ENCODE results near the gene SEMA5A.
A peak's percentile ranks its signal among the peaks of the same experiment; 100 is the strongest.

Gene SEMA5A

DNA sequence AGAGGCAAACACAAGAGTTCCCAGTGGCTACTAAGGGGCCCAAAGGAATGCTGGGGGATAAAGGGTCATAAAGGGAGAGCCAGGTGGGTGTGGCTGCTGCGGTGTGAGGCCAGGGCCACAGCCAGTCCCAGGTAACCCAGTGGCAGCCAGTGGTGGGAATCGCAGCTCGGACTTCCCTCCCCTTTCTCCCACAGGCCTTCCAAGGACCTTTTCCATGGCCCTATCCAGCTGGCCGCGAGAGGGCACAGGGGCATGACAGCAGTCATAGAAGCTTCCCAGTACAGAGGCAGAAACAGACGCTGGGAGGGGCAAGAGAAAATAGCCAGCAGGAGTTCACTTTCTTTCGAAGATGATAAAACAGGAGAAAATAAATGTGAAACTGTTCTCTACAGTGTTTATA lies 257.6 kb downstream of the SEMA5A start:
- H3K23ac ChIP-seq (ENCODE audit: low read length in 2 of 2): no peak overlapping the region
- H3K36me3 ChIP-seq (ENCODE audit: control insufficient read depth in 1 of 2, insufficient read depth in 2 of 2, low read depth in 1 of 2, low read length in 2 of 2): no peaks in the 10 kb centered on the region
- no peak overlapping the region for H4K91ac ChIP-seq (ENCODE audit: low read length)
- H2BK12ac ChIP-seq (ENCODE audit: low read length in 2 of 2): no peak overlapping the region
- no peaks in the 10 kb centered on the region for H3K4me1 ChIP-seq (ENCODE audit: control insufficient read depth, insufficient read depth, low read depth, low read length)
- no peak overlapping the region for H2BK120ac ChIP-seq (ENCODE audit: low read depth, low read length)
- 88% methylated on average over 5 of the region's 7 CpGs for WGBS
- H2BK15ac ChIP-seq (ENCODE audit: low read depth, poor library complexity, severe bottlenecking): no peak overlapping the region
- H2AK5ac ChIP-seq (ENCODE audit: low read length, severe bottlenecking): no peak overlapping the region
- no peak overlapping the region for H2AFZ ChIP-seq (ENCODE audit: low read depth, low read length)
- peak overlapping the region; percentile 39 for H4K8ac ChIP-seq (ENCODE audit: low read length)
- H3K4me3 ChIP-seq (ENCODE audit: insufficient read depth in 1 of 2, low read depth in 1 of 2, low read length in 2 of 2): no peak overlapping the region
- H3K27ac ChIP-seq (ENCODE audit: low read length, poor library complexity, severe bottlenecking): no peak overlapping the region
- H3K9me3 ChIP-seq (ENCODE audit: control insufficient read depth, low read length): no peaks in the 10 kb centered on the region
- H3K4ac ChIP-seq (ENCODE audit: low read depth in 1 of 2, low read length in 2 of 2): no peak overlapping the region
- H3K4me2 ChIP-seq (ENCODE audit: low read length, poor library complexity, severe bottlenecking): no peak overlapping the region
- no peak overlapping the region for H3K18ac ChIP-seq (ENCODE audit: low read depth in 1 of 2, low read length in 2 of 2)
- H2BK5ac ChIP-seq (ENCODE audit: low read depth, low read length, poor library complexity, severe bottlenecking): no peak overlapping the region
- H3K14ac ChIP-seq (ENCODE audit: low read length in 2 of 2): no peak overlapping the region
- no peak for DNase-seq
- H3K79me1 ChIP-seq (replicated peaks; ENCODE audit: low read length, poor library complexity, severe bottlenecking): peaks cover 7% of the 10 kb centered on the region
- no peak overlapping the region for H3K9ac ChIP-seq (ENCODE audit: low read length)
- H3K27me3 ChIP-seq (ENCODE audit: control insufficient read depth in 1 of 2, insufficient read depth in 1 of 2, low read length in 2 of 2): no peaks in the 10 kb centered on the region

DNA sequence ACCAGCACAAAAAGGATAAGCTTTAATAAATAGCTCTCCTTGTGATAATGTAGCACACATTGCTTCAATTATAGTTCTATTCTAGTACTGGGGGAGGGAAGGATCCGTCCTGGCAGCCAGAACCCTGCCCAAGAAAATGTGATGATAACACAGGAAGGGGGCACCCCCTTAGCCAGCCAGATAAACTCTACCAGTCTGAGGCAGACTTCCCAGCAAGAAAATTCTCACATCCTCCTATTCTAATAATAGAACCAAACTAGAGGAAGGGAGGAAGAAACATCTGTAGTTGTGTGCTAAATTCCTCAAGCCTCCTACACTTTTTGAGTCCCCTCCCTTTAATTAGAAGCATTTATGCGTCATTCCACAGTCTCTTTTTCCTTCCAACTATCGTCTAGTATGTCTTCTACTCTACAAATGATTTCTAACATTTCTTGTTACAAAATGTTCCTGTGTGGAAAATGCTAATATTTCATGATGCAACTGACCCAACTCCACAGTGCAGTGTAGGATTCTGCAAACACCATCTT lies 261.0 kb downstream of the SEMA5A start:
- peak; percentile 24 for DNase-seq
- Histone ChIP-seq H3K9ac (ENCODE audit: low read length) (peak overlapping the region; percentile 64), H2BK5ac (ENCODE audit: low read depth, low read length, poor library complexity, severe bottlenecking) (no peak overlapping the region), H2BK120ac (ENCODE audit: low read depth, low read length) (no peak overlapping the region), H3K23ac (ENCODE audit: low read length in 2 of 2) (no peak overlapping the region), H3K9me3 (ENCODE audit: control insufficient read depth, low read length) (no peaks in the 10 kb centered on the region), H2AFZ (ENCODE audit: low read depth, low read length) (no peak overlapping the region), H2BK12ac (ENCODE audit: low read length in 2 of 2) (no peak overlapping the region), H4K8ac (ENCODE audit: low read length) (no peak overlapping the region), H3K4me1 (ENCODE audit: control insufficient read depth, insufficient read depth, low read depth, low read length) (no peaks in the 10 kb centered on the region), H3K4ac (ENCODE audit: low read depth in 1 of 2, low read length in 2 of 2) (no peak overlapping the region), H4K91ac (ENCODE audit: low read length) (no peak overlapping the region), H3K18ac (ENCODE audit: low read depth in 1 of 2, low read length in 2 of 2) (no peak overlapping the region), H3K4me3 (ENCODE audit: insufficient read depth in 1 of 2, low read depth in 1 of 2, low read length in 2 of 2) (peak overlapping the region in 1 of 2 experiments; percentile 34), H3K14ac (ENCODE audit: low read length in 2 of 2) (no peak overlapping the region), H2AK5ac (ENCODE audit: low read length, severe bottlenecking) (no peak overlapping the region), H2BK15ac (ENCODE audit: low read depth, poor library complexity, severe bottlenecking) (no peak overlapping the region), H3K27me3 (ENCODE audit: control insufficient read depth in 1 of 2, insufficient read depth in 1 of 2, low read length in 2 of 2) (no peaks in the 10 kb centered on the region), H3K27ac (ENCODE audit: low read length, poor library complexity, severe bottlenecking) (no peak overlapping the region), H3K36me3 (ENCODE audit: control insufficient read depth in 1 of 2, insufficient read depth in 2 of 2, low read depth in 1 of 2, low read length in 2 of 2) (no peaks in the 10 kb centered on the region), H3K4me2 (ENCODE audit: low read length, poor library complexity, severe bottlenecking) (no peak overlapping the region), H3K79me1 (replicated peaks; ENCODE audit: low read length, poor library complexity, severe bottlenecking) (peaks cover 9% of the 10 kb centered on the region)
- 100% methylated on average over 1 of the region's 3 CpGs for WGBS

DNA sequence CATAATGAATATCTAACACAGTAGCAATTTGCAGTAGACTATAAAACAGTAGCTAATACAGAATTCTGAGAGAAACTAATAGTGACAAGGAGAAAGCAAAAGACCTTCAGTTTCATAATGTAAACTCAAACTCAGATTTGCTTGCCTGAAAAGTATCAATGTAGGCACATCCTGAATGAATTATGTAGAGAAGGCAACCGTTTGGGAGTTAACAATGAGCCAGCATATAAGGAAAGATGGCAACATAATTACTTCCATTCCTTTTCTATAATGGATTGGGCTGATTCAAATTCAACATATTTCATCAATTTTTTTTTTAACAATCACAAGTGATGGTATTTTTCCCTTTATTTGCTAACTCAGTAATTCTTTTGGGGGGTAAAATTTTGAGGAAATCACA lies 261.6 kb downstream of the SEMA5A start:
- peaks cover 10% of the 10 kb centered on the region for H3K79me1 ChIP-seq (replicated peaks; ENCODE audit: low read length, poor library complexity, severe bottlenecking)
- H3K14ac ChIP-seq (ENCODE audit: low read length in 2 of 2): no peak overlapping the region
- no peak overlapping the region for H2AFZ ChIP-seq (ENCODE audit: low read depth, low read length)
- no peak overlapping the region for H2BK15ac ChIP-seq (ENCODE audit: low read depth, poor library complexity, severe bottlenecking)
- WGBS: no CpG with 5 or more reads among the region's 1 CpG
- H3K4me2 ChIP-seq (ENCODE audit: low read length, poor library complexity, severe bottlenecking): no peak overlapping the region
- DNase-seq: no peak
- H3K9me3 ChIP-seq (ENCODE audit: control insufficient read depth, low read length): no peaks in the 10 kb centered on the region
- H3K27me3 ChIP-seq (ENCODE audit: control insufficient read depth in 1 of 2, insufficient read depth in 1 of 2, low read length in 2 of 2): no peaks in the 10 kb centered on the region
- H3K4ac ChIP-seq (ENCODE audit: low read depth in 1 of 2, low read length in 2 of 2): no peak overlapping the region
- H3K27ac ChIP-seq (ENCODE audit: low read length, poor library complexity, severe bottlenecking): no peak overlapping the region
- H2AK5ac ChIP-seq (ENCODE audit: low read length, severe bottlenecking): no peak overlapping the region
- H3K36me3 ChIP-seq (ENCODE audit: control insufficient read depth in 1 of 2, insufficient read depth in 2 of 2, low read depth in 1 of 2, low read length in 2 of 2): no peaks in the 10 kb centered on the region
- no peak overlapping the region for H2BK5ac ChIP-seq (ENCODE audit: low read depth, low read length, poor library complexity, severe bottlenecking)
- H3K18ac ChIP-seq (ENCODE audit: low read depth in 1 of 2, low read length in 2 of 2): no peak overlapping the region
- no peak overlapping the region for H2BK120ac ChIP-seq (ENCODE audit: low read depth, low read length)
- H3K4me3 ChIP-seq (ENCODE audit: insufficient read depth in 1 of 2, low read depth in 1 of 2, low read length in 2 of 2): peak overlapping the region in 1 of 2 experiments; percentile 34
- H4K91ac ChIP-seq (ENCODE audit: low read length): no peak overlapping the region
- no peak overlapping the region for H4K8ac ChIP-seq (ENCODE audit: low read length)
- no peak overlapping the region for H3K23ac ChIP-seq (ENCODE audit: low read length in 2 of 2)
- peak overlapping the region; percentile 64 for H3K9ac ChIP-seq (ENCODE audit: low read length)
- H3K4me1 ChIP-seq (ENCODE audit: control insufficient read depth, insufficient read depth, low read depth, low read length): no peaks in the 10 kb centered on the region
- no peak overlapping the region for H2BK12ac ChIP-seq (ENCODE audit: low read length in 2 of 2)

DNA sequence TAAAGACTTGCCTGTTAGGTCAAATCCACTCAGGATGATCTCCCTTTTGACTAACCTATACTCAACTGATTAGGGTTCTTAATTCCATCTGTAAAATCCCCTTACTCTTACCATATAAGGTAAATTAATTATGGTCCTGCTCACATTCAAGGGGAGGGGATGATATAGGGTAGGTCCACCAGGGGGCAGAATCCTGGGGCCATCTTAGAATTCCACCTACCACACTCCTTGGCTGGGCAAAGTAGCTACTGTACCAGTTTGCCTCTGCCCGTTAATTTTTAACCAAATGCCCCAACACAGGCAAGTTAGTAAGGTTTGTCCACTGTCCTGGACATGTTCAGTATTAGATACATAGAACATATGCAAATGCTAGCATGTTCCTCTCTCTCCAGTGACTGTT lies 262.4 kb downstream of the SEMA5A start:
- no peaks in the 10 kb centered on the region for H3K9me3 ChIP-seq (ENCODE audit: control insufficient read depth, low read length)
- no peak overlapping the region for H3K4ac ChIP-seq (ENCODE audit: low read depth in 1 of 2, low read length in 2 of 2)
- H3K23ac ChIP-seq (ENCODE audit: low read length in 2 of 2): no peak overlapping the region
- H3K27me3 ChIP-seq (ENCODE audit: control insufficient read depth in 1 of 2, insufficient read depth in 1 of 2, low read length in 2 of 2): no peaks in the 10 kb centered on the region
- H3K79me1 ChIP-seq (replicated peaks; ENCODE audit: low read length, poor library complexity, severe bottlenecking): peaks cover 18% of the 10 kb centered on the region
- no peak overlapping the region for H2BK12ac ChIP-seq (ENCODE audit: low read length in 2 of 2)
- H3K27ac ChIP-seq (ENCODE audit: low read length, poor library complexity, severe bottlenecking): no peak overlapping the region
- no peak overlapping the region for H2BK5ac ChIP-seq (ENCODE audit: low read depth, low read length, poor library complexity, severe bottlenecking)
- no peak overlapping the region for H4K91ac ChIP-seq (ENCODE audit: low read length)
- H2BK120ac ChIP-seq (ENCODE audit: low read depth, low read length): no peak overlapping the region
- 80% methylated on average over 1 of the region's 1 CpG for WGBS
- no peak overlapping the region for H3K9ac ChIP-seq (ENCODE audit: low read length)
- DNase-seq: no peak
- H2AK5ac ChIP-seq (ENCODE audit: low read length, severe bottlenecking): no peak overlapping the region
- no peaks in the 10 kb centered on the region for H3K4me1 ChIP-seq (ENCODE audit: control insufficient read depth, insufficient read depth, low read depth, low read length)
- H3K36me3 ChIP-seq (ENCODE audit: control insufficient read depth in 1 of 2, insufficient read depth in 2 of 2, low read depth in 1 of 2, low read length in 2 of 2): peaks cover 0 to 6% of the 10 kb centered on the region in 2 experiments
- H3K4me3 ChIP-seq (ENCODE audit: insufficient read depth in 1 of 2, low read depth in 1 of 2, low read length in 2 of 2): no peak overlapping the region
- H2AFZ ChIP-seq (ENCODE audit: low read depth, low read length): no peak overlapping the region
- no peak overlapping the region for H3K14ac ChIP-seq (ENCODE audit: low read length in 2 of 2)
- H4K8ac ChIP-seq (ENCODE audit: low read length): no peak overlapping the region
- H3K18ac ChIP-seq (ENCODE audit: low read depth in 1 of 2, low read length in 2 of 2): no peak overlapping the region
- no peak overlapping the region for H2BK15ac ChIP-seq (ENCODE audit: low read depth, poor library complexity, severe bottlenecking)
- no peak overlapping the region for H3K4me2 ChIP-seq (ENCODE audit: low read length, poor library complexity, severe bottlenecking)

Measured in mesenchymal stem cell (in vitro differentiated cells and primary cell).